ENCODE data around the gene BMP8A.
"Not testable (repeated sequence)": the region's sequence is repeated elsewhere in the genome, so short reads cannot be mapped to it uniquely, and the experiment has no call there.

DNA sequence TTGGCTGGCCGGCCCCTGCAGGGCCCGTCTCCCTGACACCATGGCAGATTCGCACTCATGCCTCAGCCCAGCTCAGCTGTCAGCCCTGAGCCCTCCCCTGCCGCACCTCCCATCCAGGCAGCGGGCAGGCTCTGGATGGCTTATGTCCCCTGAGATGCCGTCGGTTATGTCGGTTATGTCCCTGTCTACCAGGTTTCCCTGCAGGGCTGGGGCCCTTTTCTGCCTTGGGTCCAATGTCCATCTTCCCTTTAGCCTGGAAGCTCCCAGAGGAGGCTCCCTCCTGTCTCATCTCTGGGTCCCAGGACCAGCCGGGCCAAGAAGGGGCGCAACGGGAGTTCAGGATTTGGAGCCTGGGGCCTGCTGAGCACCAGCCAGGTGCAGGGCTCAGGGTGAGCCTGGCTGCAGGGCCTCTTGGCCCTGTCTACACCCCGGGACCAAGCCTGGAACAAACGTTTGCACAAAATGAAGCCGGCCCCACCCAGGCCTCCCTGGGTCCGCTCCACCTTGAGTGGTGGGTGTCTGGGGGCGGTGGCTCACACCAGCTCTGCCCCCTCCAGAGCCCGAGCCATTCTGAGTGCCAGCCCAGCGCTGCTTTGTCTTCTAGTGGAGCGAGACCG, 19.2 kb downstream of the BMP8A start:
- not testable (repeated sequence) for TF ChIP-seq POLR2AphosphoS5 (IDR thresholded peaks at IDR 0.05; ENCODE audit: low read depth, low read length); TAF1 (IDR thresholded peaks at IDR 0.05; ENCODE audit: borderline replicate concordance, low read depth, low read length); POLR2A (IDR thresholded peaks at IDR 0.05; ENCODE audit: low read depth, low read length)

Data from GM12892 (cell line).